Spinal cord (tissue), 10 donors: ENCODE measurements around the gene NATD1. TPM values are rescaled to one million over a fixed set of nuclear protein-coding genes. Genes with fewer than 3 reads are reported as not detected.

Experiments
- DNase-seq, 6 donors: peaks; one replicate each; pipeline versions ENCODE4 v3.0.0 to v3.0.0-alpha.2; 2013 to 2015; ENCODE audit warnings: low spot score in 6 of 6, low read depth in 4 of 6
- H3K27ac ChIP-seq: one replicate; pipeline ENCODE4 v1.5.1; 2013; ENCODE audit warnings: low read depth, low read length, control low read depth
- H3K27me3 ChIP-seq: one replicate; pipeline ENCODE4 v1.6.1; 2013; ENCODE audit warnings: low read length; ENCODE audit not compliant: control insufficient read depth, insufficient read depth
- H3K36me3 ChIP-seq: one replicate; pipeline ENCODE4 v1.6.1; 2013; ENCODE audit warnings: low read length; ENCODE audit not compliant: control insufficient read depth, insufficient read depth
- H3K4me1 ChIP-seq: one replicate; pipeline ENCODE4 v1.6.1; 2013; ENCODE audit warnings: low read length; ENCODE audit not compliant: control insufficient read depth, insufficient read depth
- H3K4me3 ChIP-seq: one replicate; pipeline ENCODE4 v1.5.1; 2013; ENCODE audit warnings: low read depth, low read length, control low read depth
- H3K9me3 ChIP-seq: one replicate; pipeline ENCODE4 v1.6.1; 2013; ENCODE audit warnings: low read length; ENCODE audit not compliant: control insufficient read depth, insufficient read depth
- WGBS: methylation state at CpG from one replicate; pipeline ENCODE4 v1.1.5; 2013; ENCODE audit warnings: missing lambda C conversion rate; ENCODE audit not compliant: insufficient coverage; 5-methylcytosine and 5-hydroxymethylcytosine counted together
- polyA plus RNA-seq, 2 donors: library from polyadenylated mRNA; unstranded; fragments of 120-200 nt; gene quantifications; one replicate each; pipeline ENCODE4 v1.2.1, GENCODE V29; 2013; ENCODE audit not compliant: insufficient read length in 2 of 2
- total RNA-seq, 2 donors: library from RNA; depleted of rRNA in 1 of 2; stranded (reverse); fragments of 120-200 nt in 1 of 2; fragments of >200 nt in 1 of 2; gene quantifications; one replicate each; pipeline versions ENCODE4 v1.2.3 to v1.2.4, GENCODE V29; 2013 to 2014
- donor health status: healthy.

NATD1 gene
- total and polyA plus RNA-seq, 4 donors: 2.4 to 10.3 (median 8.0) TPM

DNA sequence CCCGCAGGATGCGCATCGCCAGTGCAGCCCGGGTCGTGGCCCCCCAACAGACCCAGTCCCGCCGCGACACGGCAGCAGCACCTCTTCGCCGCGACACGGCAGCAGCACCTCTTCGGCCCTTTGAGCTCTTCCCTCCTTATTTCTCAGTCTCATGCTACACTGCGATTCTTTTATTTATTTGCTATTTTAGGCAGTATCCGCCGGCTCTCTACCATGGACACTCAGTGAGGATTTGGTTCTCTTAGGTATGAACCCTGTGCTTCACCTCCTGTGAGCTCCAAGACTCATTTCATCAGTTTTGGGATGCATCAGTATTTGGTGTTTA is 23.0 kb upstream of the NATD1 start:
- Histone ChIP-seq H3K36me3 (no peaks in the 10 kb centered on the region), H3K9me3 (no peaks in the 10 kb centered on the region), H3K4me1 (peaks cover 21% of the 10 kb centered on the region), H3K4me3 (peak overlapping the region; percentile 53), H3K27me3 (no peaks in the 10 kb centered on the region), H3K27ac (no peak overlapping the region)
- no peak for DNase-seq
- 8% methylated on average over 14 of the region's 17 CpGs for WGBS

- WGBS: under 1% methylated on average over 51 of the region's 52 CpGs
- H3K4me3 ChIP-seq: peak overlapping the region; percentile 53
- H3K36me3 ChIP-seq: no peaks in the 10 kb centered on the region
- H3K4me1 ChIP-seq: peaks cover 21% of the 10 kb centered on the region
- peak; percentile 67 to 96 (median 81) for DNase-seq
- no peaks in the 10 kb centered on the region for H3K9me3 ChIP-seq
- H3K27ac ChIP-seq: peak overlapping the region; percentile 57
- H3K27me3 ChIP-seq: no peaks in the 10 kb centered on the region
Observed at GRCh38 chr17:21275579-21276263, 22.5 kb upstream of the NATD1 start.

GRCh38 chr17:21275047-21275578 is 21.9 kb upstream of the NATD1 start:
- peak overlapping the region; percentile 53 for H3K4me3 ChIP-seq
- H3K9me3 ChIP-seq: no peaks in the 10 kb centered on the region
- DNase-seq: peak in 2 of 6 donors; percentile 50 to 52
- H3K4me1 ChIP-seq: peaks cover 21% of the 10 kb centered on the region
- H3K27ac ChIP-seq: peak overlapping the region; percentile 57
- 8% methylated on average over 17 of the region's 20 CpGs for WGBS
- H3K36me3 ChIP-seq: no peaks in the 10 kb centered on the region
- H3K27me3 ChIP-seq: no peaks in the 10 kb centered on the region

GRCh38 chr17:21272881-21273792 is 19.9 kb upstream of the NATD1 start:
- DNase-seq: no peak
- 76% methylated on average over 9 of the region's 14 CpGs for WGBS
- no peak overlapping the region for H3K4me3 ChIP-seq
- H3K27ac ChIP-seq: no peak overlapping the region
- H3K36me3 ChIP-seq: no peaks in the 10 kb centered on the region
- no peaks in the 10 kb centered on the region for H3K27me3 ChIP-seq
- no peaks in the 10 kb centered on the region for H3K9me3 ChIP-seq
- H3K4me1 ChIP-seq: peaks cover 18% of the 10 kb centered on the region

DNA sequence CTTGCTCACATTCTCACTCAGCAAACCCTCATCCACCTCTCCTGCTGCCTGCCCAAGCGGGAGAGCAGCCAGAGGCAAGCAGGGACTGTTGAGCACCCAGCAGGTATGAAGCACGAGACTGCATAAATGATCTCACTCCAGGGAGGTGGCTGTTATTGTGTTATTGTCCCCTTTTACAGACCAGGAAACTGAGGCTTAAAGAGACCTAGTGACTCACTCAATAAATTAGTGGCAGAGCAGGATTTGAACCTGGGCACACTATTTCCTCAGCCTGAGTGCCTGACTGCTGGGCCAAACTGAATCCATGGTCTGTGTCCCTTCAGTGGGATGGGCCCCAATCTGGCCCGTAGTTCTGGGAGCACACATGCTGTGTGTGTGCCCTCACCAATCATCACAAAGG is 19.0 kb upstream of the NATD1 start:
- no peaks in the 10 kb centered on the region for H3K9me3 ChIP-seq
- no peak for DNase-seq
- H3K36me3 ChIP-seq: no peaks in the 10 kb centered on the region
- WGBS: 89% methylated on average over 1 of the region's 3 CpGs
- peaks cover 18% of the 10 kb centered on the region for H3K4me1 ChIP-seq
- H3K27me3 ChIP-seq: no peaks in the 10 kb centered on the region
- H3K4me3 ChIP-seq: no peak overlapping the region
- H3K27ac ChIP-seq: no peak overlapping the region

DNA sequence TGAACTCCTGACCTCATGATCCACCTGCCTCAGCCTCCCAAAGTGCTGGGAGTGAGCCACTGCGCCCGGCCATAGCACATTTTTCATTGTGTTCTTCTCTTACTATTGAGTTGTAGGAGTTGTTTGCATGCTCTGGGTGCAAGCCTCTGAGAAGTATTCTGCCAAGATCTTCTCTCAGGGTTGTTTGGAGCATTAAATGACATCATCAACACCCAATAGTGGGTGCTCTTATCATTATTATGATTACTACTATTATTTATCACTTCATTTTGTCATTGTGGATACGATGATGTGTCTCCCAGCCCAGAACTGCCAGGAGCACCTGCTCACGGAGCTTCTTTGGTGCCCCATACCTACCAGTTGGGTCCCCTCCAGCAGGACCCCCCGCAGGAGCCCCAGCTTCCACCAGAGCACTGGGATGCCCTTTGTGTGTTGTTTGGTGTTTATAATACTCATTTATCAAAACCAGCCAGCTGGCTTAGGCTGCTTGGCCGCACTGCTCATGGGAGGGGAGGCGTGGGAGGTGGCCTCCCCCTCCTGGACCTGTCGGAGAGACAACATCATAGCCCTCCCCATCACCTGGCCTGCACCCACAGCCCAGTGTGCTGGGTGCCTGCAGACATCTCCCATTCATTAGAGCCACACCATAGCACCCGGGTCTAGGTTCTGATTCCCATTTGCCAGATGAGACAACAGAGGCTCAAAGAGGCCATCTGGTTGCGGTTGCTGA is 18.4 kb upstream of the NATD1 start:
- Histone ChIP-seq H3K36me3 (no peaks in the 10 kb centered on the region), H3K27ac (no peak overlapping the region), H3K9me3 (no peaks in the 10 kb centered on the region), H3K4me3 (no peak overlapping the region), H3K27me3 (no peaks in the 10 kb centered on the region), H3K4me1 (peaks cover 18% of the 10 kb centered on the region)
- WGBS: 82% methylated on average over 4 of the region's 10 CpGs
- no peak for DNase-seq

DNA sequence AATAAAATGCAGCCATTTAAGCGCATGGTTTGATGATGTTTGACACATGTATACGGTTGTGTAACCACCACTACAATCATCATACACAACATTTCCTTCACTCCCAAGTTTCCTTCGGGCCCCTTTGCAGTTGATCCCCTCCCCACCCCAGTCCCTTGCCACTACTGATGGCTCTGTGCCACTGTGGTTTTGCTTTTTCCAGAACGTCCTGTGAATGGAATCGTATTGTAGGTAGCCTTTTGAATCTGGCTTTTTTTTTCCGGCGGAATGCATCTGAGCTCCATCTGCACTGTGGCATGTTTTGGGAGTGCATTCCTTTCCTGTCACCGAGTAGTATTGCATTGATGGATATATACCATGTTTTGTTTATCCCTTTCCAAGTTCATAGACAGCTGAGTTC is 16.2 kb upstream of the NATD1 start:
- H3K4me3 ChIP-seq: no peak overlapping the region
- no peaks in the 10 kb centered on the region for H3K27me3 ChIP-seq
- no peak for DNase-seq
- peaks cover under 1% of the 10 kb centered on the region for H3K4me1 ChIP-seq
- no CpG with 5 or more reads among the region's 8 CpGs for WGBS
- no peaks in the 10 kb centered on the region for H3K9me3 ChIP-seq
- no peaks in the 10 kb centered on the region for H3K36me3 ChIP-seq
- no peak overlapping the region for H3K27ac ChIP-seq

DNA sequence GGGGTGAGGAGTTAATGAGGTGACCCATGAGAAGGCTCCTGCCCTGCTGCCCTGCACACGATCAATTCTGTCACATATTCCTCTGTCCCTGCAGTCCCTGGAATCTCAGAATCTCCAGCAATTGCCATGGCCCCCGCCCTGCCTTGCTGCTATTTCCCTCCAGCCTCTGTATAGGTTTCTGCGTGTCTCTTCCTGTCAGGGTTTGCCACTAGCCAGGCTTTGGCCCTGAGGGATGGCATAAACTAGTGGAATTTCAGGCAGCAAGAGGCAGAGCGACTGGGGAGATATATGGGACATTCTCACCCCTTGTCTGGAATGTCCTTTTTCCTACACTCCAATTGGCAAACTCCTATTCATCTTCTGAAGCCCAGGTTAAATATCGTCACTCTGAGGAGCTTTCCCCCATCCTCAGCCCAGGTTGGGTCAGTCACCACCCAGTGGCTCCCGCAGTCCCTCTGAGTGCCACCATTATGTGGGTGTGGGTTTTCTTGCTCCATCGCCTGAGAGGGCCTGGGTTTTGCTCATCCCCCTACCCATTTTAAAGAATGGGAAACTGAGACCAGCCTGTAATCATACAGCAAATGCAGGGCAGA is 15.5 kb upstream of the NATD1 start:
- no peak for DNase-seq
- Histone ChIP-seq H3K4me1 (no peaks in the 10 kb centered on the region), H3K4me3 (no peak overlapping the region), H3K9me3 (no peaks in the 10 kb centered on the region), H3K27ac (no peak overlapping the region), H3K27me3 (no peaks in the 10 kb centered on the region), H3K36me3 (no peaks in the 10 kb centered on the region)
- WGBS: 72% methylated on average over 3 of the region's 7 CpGs

DNA sequence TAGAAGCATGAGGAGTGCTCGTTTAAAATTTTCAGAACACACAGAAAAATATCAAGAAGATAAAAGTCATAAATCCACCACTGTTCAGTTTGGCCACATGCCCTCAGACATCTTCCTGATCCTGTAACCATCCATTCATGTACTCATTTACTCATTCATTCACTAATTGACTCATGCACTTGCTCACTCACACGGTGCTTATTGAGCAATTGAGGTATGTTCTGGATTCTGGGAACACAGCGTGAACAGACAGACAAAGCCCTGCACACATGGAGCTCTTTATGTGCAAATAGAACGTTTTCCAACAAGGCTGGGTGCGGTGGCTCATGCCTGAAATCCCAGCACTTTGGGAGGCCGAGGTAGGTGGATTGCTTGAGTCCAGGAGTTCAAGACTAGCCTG is 10.2 kb upstream of the NATD1 start:
- 55% methylated on average over 4 of the region's 6 CpGs for WGBS
- H3K4me1 ChIP-seq: no peaks in the 10 kb centered on the region
- DNase-seq: no peak
- no peaks in the 10 kb centered on the region for H3K27me3 ChIP-seq
- no peaks in the 10 kb centered on the region for H3K36me3 ChIP-seq
- no peaks in the 10 kb centered on the region for H3K9me3 ChIP-seq
- H3K27ac ChIP-seq: no peak overlapping the region
- H3K4me3 ChIP-seq: no peak overlapping the region
